Adrenal gland (tissue), 12 donors: ENCODE measurements around the gene LRRC8B. TPM values are rescaled to one million over a fixed set of nuclear protein-coding genes. Genes with fewer than 3 reads are reported as not detected.

ENCODE experiments used
- DNase-seq, 7 donors: peaks; one replicate each; pipeline ENCODE4 v3.0.0-alpha.2; 2019 to 2020
- H3K27ac ChIP-seq, 5 donors: fragments of 200-600 bp; sonication (generic) in 4 of 5; 1 replicate in 3 of 5; 2 replicates in 2 of 5; pipeline versions ENCODE4 v1.5.1 to v1.8.0; 2016 to 2020; ENCODE audit warnings: mild to moderate bottlenecking in 1 of 5
- H3K27me3 ChIP-seq: fragments of 200-600 bp; 2 replicates; pipeline ENCODE4 v1.8.0; 2021
- H3K36me3 ChIP-seq, 2 donors: fragments of 200-600 bp; replicated peaks in 1 of 2; 1 replicate in 1 of 2; 2 replicates in 1 of 2; pipeline versions ENCODE4 v1.5.1 to v1.8.0; 2018 to 2022
- H3K4me1 ChIP-seq, 2 donors: fragments of 200-600 bp; replicated peaks in 1 of 2; 1 replicate in 1 of 2; 2 replicates in 1 of 2; pipeline versions ENCODE4 v1.5.1 to v1.8.0; 2018 to 2021
- H3K4me3 ChIP-seq, 4 donors: fragments of 200-600 bp; sonication (generic) in 3 of 4; one replicate each; pipeline ENCODE4 v1.5.1; 2016 to 2018
- H3K9me3 ChIP-seq, 3 donors: fragments of 200-600 bp; sonication (generic) in 1 of 3; replicated peaks in 1 of 3; 1 replicate in 2 of 3; 2 replicates in 1 of 3; pipeline versions ENCODE4 v1.5.1 to v1.8.0; 2016 to 2021
- CTCF ChIP-seq, 6 experiments: fragments of 450-650 bp in 4 of 6; fragments of 200-600 bp in 2 of 6; sonication (generic) in 1 of 6; IDR thresholded peaks; 1 replicate in 5 of 6; 2 replicates in 1 of 6; pipeline versions ENCODE4 v1.5.1 to v1.8.0; 2016 to 2021; ENCODE audit warnings: antibody characterized with exemption in 6 of 6, mild to moderate bottlenecking in 2 of 6, moderate library complexity in 1 of 6
- POLR2A ChIP-seq, 2 donors: fragments of 450-650 bp; IDR thresholded peaks; one replicate each; pipeline ENCODE4 v1.6.1; 2017; ENCODE audit warnings: antibody characterized with exemption in 2 of 2, mild to moderate bottlenecking in 2 of 2, moderate library complexity in 1 of 2
- WGBS, 4 donors: extraction: QIAGEN DNeasy Blood & Tissue Kit in 2 of 4; methylation state at CpG; one replicate each; pipeline versions ENCODE4 v1.1.5 to v1.1.7; 2013 to 2017; 5-methylcytosine and 5-hydroxymethylcytosine counted together
- intact Hi-C, 2 donors: fragments of 100-400 bp; cut with DNase I; formaldehyde crosslinking; loops; one replicate each; pipeline versions ENCODE4 v1.14.1 to v1.15.0; 2022 to 2023
- polyA plus RNA-seq, 3 donors: library from polyadenylated mRNA; stranded (reverse); fragments of 200-250 nt in 2 of 3; fragments of 350-450 nt in 1 of 3; fragmentation: Illumina TruSeq in 1 of 3; extraction: RNeasy Lipid Tissue Mini Kit (QIAGEN cat#74804) in 1 of 3; gene quantifications; one replicate each; pipeline ENCODE4 v1.2.3, GENCODE V29; 2013 to 2014
- total RNA-seq, 9 donors: library from RNA; depleted of rRNA in 4 of 9; stranded (reverse); fragments of >200 nt in 4 of 9; fragments of 120-200 nt in 1 of 9; fragmentation: NEBNext Ultra II Directional in 1 of 9; extraction: Animal tissue kit (Norgen Biotek cat#: 25700) in 1 of 9; gene quantifications; one replicate each; pipeline versions ENCODE4 v1.1.0 to v1.2.4, GENCODE V29; 2013 to 2023
- donor health status: healthy with polysubstance abuse.
- donor health status: Bipolar disorder and iron deficiency.
- donor health status: DM: yes; HTN: yes; CAD: no.
- donor health status: DM: no; HTN: no; CAD: no.
- donor health status: DM: no; HTN: no; CAD: no.
- donor health status: DM: yes; HTN: yes; CAD: no.

LRRC8B gene
- total and polyA plus RNA-seq, 12 donors, result 7.7 to 69.6 (median 39.1) TPM

GRCh38 chr1:89547563-89548116 lies 23.0 kb downstream of the LRRC8B start:
- H3K4me3 ChIP-seq, result no peak overlapping the region
- WGBS, 4 donors, result 32 to 58% (median 38%) methylated on average over 2 of the region's 2 CpGs
- peaks cover 44 to 64% of the 10 kb centered on the region in 2 donors for H3K4me1 ChIP-seq
- H3K27ac ChIP-seq, result peak overlapping the region; percentile 23 to 72 (median 52)
- no peaks in the 10 kb centered on the region for H3K9me3 ChIP-seq
- H3K36me3 ChIP-seq, result no peaks in the 10 kb centered on the region
- TF ChIP-seq CTCF (IDR thresholded peaks at IDR 0.05) (no peak), POLR2A (IDR thresholded peaks at IDR 0.05) (no peak)
- DNase-seq, result peak; percentile 81 to 93 (median 85)
- no peaks in the 10 kb centered on the region for H3K27me3 ChIP-seq
- intact Hi-C loops, result no loop called here

DNA sequence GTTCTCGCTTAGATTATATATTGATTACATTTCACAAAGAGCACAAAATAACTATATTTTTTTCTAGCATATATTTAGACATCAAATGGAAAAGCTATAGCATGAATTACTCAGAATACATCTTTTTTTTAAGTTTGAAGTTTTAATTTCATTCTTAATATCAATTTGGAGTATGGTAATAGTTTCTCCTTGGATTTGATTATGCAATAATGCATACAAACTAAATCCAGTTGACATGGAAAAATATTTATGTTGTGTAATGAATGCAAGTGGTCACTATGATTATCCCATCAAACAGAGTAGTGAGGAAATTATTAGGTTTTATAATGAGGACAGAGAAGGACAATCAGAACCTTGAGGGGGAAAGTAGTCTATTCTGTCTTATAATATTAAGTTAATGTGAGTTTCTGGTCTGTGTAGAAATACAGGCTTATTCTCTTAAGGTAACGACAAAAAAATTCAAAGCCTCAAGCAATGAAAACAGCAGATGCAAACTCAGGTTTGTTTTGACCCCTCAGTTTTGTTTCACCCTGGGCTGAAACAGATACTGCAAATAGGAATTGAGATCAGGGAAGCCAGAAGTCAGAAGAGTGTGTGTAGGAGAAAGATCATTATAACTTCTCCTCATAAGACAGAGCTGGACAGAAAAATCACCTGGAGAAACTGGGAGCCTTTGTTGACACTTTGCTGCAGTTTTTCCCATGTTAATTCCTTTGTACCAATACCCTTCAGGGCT lies 23.7 kb downstream of the LRRC8B start:
- Histone ChIP-seq H3K9me3 (no peaks in the 10 kb centered on the region), H3K36me3 (no peaks in the 10 kb centered on the region), H3K4me1 (peaks cover 50 to 71% of the 10 kb centered on the region in 2 donors), H3K27me3 (no peaks in the 10 kb centered on the region), H3K4me3 (no peak overlapping the region), H3K27ac (peak overlapping the region in 3 of 5 donors; percentile 52 to 72 (median 60))
- no peak for DNase-seq
- TF ChIP-seq POLR2A (IDR thresholded peaks at IDR 0.05), result no peak
- no peak for TF ChIP-seq CTCF (IDR thresholded peaks at IDR 0.05)
- intact Hi-C loops, result no loop called here
- 71 to 81% (median 77%) methylated on average over 2 of the region's 2 CpGs for WGBS, 4 donors

- Histone ChIP-seq H3K36me3 (no peaks in the 10 kb centered on the region), H3K9me3 (no peaks in the 10 kb centered on the region), H3K27ac (no peak overlapping the region), H3K4me1 (peaks cover 36 to 74% of the 10 kb centered on the region in 2 donors), H3K4me3 (no peak overlapping the region), H3K27me3 (no peaks in the 10 kb centered on the region)
- WGBS, 4 donors, result 91 to 93% (median 93%) methylated on average over 5 of the region's 5 CpGs
- intact Hi-C loops, result no loop called here
- no peak for DNase-seq
- TF ChIP-seq CTCF (IDR thresholded peaks at IDR 0.05) (no peak), POLR2A (IDR thresholded peaks at IDR 0.05) (no peak)
Measured at GRCh38 chr1:89550995-89551394, 26.4 kb downstream of the LRRC8B start.

DNA sequence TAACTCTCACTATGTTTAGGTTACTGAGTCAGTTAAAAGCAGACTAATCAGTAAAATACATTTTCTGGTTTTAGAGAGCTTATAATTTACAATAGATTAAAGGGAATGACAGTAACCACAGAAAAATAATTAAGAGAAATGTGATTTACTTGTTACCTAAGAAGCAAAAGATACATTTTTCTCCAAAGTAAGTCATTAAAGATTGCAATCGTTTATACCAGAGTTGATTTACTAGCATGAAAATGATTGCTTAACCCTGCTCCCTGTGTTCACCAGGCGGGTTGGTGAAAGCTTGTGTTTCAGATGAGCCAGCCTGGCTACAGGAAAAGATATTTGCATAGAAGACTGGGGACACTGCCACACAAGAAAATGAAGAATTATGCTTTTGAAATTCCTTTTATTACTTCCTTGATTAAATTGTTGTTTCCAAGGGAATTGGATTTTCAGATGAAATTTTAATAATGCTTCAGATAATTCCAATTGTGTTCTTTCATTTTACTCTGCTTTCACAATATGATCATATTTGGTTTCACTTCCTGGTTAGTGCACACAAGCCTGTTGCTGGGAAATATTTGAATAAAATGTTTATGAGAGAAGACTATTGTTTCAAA lies 27.9 kb downstream of the LRRC8B start:
- Histone ChIP-seq H3K4me1 (peaks cover 32 to 74% of the 10 kb centered on the region in 2 donors), H3K9me3 (no peaks in the 10 kb centered on the region), H3K36me3 (no peaks in the 10 kb centered on the region), H3K4me3 (peak overlapping the region in 2 of 4 donors; percentile 2 to 31), H3K27ac (peak overlapping the region; percentile 8 to 76 (median 47)), H3K27me3 (no peaks in the 10 kb centered on the region)
- DNase-seq, result peak in 6 of 7 donors; percentile 45 to 72 (median 58)
- intact Hi-C loops, result no loop called here
- TF ChIP-seq CTCF (IDR thresholded peaks at IDR 0.05) (no peak), POLR2A (IDR thresholded peaks at IDR 0.05) (no peak)
- WGBS, 4 donors, result 3 to 8% (median 7%) methylated on average over 2 of the region's 2 CpGs
